Lower leg skin (tissue), 4 donors: ENCODE data around the gene TOMM6. TPM values are rescaled to one million over a fixed set of nuclear protein-coding genes. Genes with fewer than 3 reads are reported as not detected.

Experiments
- DNase-seq, 2 donors: peaks; one replicate each; pipeline ENCODE4 v3.0.0-alpha.2; 2019; ENCODE audit warnings: low spot score in 2 of 2
- H3K4me3 ChIP-seq: fragments of 200-600 bp; sonication (generic); 2 replicates; pipeline ENCODE4 v1.5.1; 2017; ENCODE audit warnings: mild to moderate bottlenecking, low read depth; ENCODE audit not compliant: poor library complexity, severe bottlenecking
- CTCF ChIP-seq, 3 donors: fragments of 450-650 bp; IDR thresholded peaks; one replicate each; pipeline ENCODE4 v1.5.1; 2016; ENCODE audit warnings: antibody characterized with exemption in 3 of 3, mild to moderate bottlenecking in 3 of 3, moderate library complexity in 2 of 3
- POLR2A ChIP-seq, 2 donors: fragments of 450-650 bp; IDR thresholded peaks; one replicate each; pipeline ENCODE4 v1.6.1; 2016 to 2017; ENCODE audit warnings: antibody characterized with exemption in 2 of 2, mild to moderate bottlenecking in 1 of 2, moderate library complexity in 1 of 2
- WGBS, 2 donors: methylation state at CpG; one replicate each; pipeline ENCODE4 v1.1.5; 2018; 5-methylcytosine and 5-hydroxymethylcytosine counted together
- intact Hi-C: fragments of 100-400 bp; cut with DNase I; formaldehyde crosslinking; loops from one replicate; pipeline ENCODE4 v1.15.0; 2023; ENCODE audit warnings: low total_unique reads
- total RNA-seq, 4 donors: library from RNA; depleted of rRNA; stranded (reverse); fragments of >200 nt; gene quantifications; one replicate each; pipeline ENCODE4 v1.1.0, GENCODE V29; 2016

The TOMM6 gene
- total RNA-seq, 4 donors from 2014 or later, result 90.7 to 136 (median 100) TPM

DNA sequence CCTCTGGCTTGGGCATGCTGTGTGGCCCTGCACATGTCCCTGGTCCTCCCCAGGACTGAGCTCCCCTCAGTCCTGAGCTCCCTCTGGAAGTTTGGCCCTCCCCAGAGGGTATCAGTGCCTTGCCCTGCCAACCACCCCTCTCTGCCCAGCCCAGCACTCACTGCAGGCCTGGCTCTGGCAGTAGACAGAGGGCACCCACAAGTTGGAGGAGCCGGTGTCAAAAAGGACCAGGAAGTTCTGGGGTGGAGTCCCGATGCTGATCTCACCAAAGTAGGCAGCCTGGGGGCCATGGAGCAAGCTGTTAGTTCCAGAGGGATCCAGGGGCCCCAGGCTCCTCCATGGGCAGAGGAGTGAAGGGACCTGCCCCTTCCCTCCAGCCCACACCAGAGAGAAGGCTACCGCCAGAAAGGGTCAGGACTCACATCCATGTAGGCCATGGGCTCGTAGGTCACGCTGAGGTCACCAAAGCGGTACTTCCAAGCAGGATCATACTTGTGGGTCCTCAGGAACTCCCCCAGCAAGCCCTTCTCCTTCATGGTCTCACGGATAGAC is 43.2 kb upstream of the TOMM6 start:
- 84 to 89% methylated on average over 7 of the region's 7 CpGs for WGBS, 2 donors
- intact Hi-C loops, result no loop called here
- no peak overlapping the region for H3K4me3 ChIP-seq
- no peak for TF ChIP-seq POLR2A (IDR thresholded peaks at IDR 0.05)
- no peak for TF ChIP-seq CTCF (IDR thresholded peaks at IDR 0.05)
- no peak for DNase-seq

- no peak for DNase-seq
- WGBS, 2 donors, result 84 to 88% methylated on average over 9 to 10 of the region's 10 CpGs
- H3K4me3 ChIP-seq, result no peak overlapping the region
- intact Hi-C loops, result no loop called here
- TF ChIP-seq POLR2A (IDR thresholded peaks at IDR 0.05) (no peak), CTCF (IDR thresholded peaks at IDR 0.05) (no peak)
Observed at GRCh38 chr6:41746107-41746506, 41.4 kb upstream of the TOMM6 start.

DNA sequence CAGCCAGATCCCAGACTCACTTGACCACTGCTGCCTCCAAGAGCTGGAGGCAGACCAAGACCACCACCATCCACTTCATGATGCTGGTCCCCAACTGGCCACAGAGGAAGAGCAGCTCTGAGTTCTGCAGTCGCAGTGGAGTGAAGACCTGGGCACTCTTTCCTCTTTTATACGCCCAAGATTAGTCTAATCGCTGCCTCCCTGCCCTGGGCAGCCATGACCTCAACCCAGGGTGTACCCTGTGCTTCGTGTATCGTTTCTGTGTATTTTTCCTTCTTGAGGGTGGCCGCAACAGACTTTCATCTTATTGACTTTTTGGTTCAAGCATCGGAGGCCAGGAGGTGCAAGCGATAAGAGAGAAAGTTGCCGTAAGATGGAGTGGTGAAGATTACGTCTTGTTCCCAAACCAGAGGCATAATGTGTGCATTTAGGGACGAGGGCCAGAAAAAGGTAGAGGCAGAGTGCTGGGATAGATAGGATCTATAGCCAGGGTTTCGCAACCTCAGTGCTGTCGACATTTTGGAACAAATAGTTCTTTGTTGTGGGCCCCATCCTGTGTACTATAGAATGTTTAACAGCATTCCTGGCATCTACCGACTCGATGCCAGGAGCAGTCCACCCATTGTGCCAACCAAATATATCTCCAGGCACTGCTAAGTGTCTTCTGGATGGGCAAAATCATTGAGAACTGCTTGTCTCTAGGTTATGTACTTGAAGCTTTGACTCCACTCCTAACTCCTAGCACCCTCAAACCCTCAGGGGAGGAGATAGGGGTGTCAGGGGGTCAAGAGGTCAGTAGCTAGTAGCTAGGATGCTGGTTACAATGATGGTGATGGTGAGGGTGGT is 40.0 kb upstream of the TOMM6 start, which contains the start of gene PGC:
PGC (minus strand) TSS at position 142 of the 846 bp plus-strand sequence; CDS start at position 79, 63 bp downstream.
- 78 to 87% methylated on average over 15 of the region's 15 CpGs for WGBS, 2 donors
- no peak within 1 kb of the TSS for H3K4me3 ChIP-seq
- intact Hi-C loops, result no loop called here
- TF ChIP-seq POLR2A (IDR thresholded peaks at IDR 0.05) (no peak), CTCF (IDR thresholded peaks at IDR 0.05) (no peak)
- no peak for DNase-seq

DNA sequence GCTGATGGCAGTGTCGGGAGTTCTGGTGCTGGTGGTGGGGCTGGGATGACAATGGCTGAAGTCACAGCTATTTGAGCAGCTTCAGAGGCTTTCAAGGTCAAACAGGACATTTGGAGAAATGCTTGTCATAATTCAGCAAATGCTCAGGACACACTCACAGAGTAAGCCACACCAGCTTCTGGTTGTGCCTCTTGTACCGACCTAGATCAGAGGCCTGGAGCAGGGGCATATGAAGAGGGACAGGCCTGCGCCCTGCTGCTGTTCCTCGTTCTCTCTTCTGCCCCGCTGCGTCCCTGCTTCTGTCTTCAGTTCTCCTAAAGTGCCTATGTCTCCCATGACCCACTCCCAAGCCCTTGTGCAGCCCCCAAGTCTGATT is 39.4 kb upstream of the TOMM6 start:
- WGBS, 2 donors, result 88 to 95% methylated on average over 6 of the region's 6 CpGs
- H3K4me3 ChIP-seq, result no peak overlapping the region
- intact Hi-C loops, result no loop called here
- no peak for TF ChIP-seq CTCF (IDR thresholded peaks at IDR 0.05)
- no peak for TF ChIP-seq POLR2A (IDR thresholded peaks at IDR 0.05)
- DNase-seq, result no peak

- WGBS, 2 donors, result 86 to 96% methylated on average over 3 of the region's 3 CpGs
- no peak for DNase-seq
- intact Hi-C loops, result no loop called here
- no peak overlapping the region for H3K4me3 ChIP-seq
- TF ChIP-seq POLR2A (IDR thresholded peaks at IDR 0.05) (no peak), CTCF (IDR thresholded peaks at IDR 0.05) (no peak)
Observed at GRCh38 chr6:41748542-41748941, 39.0 kb upstream of the TOMM6 start.
